GM19328 (cell line): ENCODE results near the gene PI4K2A.
"Not testable (repeated sequence)": the region's sequence is repeated elsewhere in the genome, so short reads cannot be mapped to it uniquely, and the experiment has no call there.

Experiments used
- ATAC-seq: cut with Tn5 transposase; IDR thresholded peaks from one replicate; pipeline ENCODE4 v1.9.1; 2021; ENCODE audit warnings: mild to moderate bottlenecking, moderate library complexity; ENCODE audit not compliant: unreplicated experiment

PI4K2A gene

GRCh38 chr10:97669571-97669970, 29.1 kb downstream of the PI4K2A start:
- ATAC-seq, result no peak

GRCh38 chr10:97673736-97674525, 33.5 kb downstream of the PI4K2A start:
- no peak for ATAC-seq

- ATAC-seq, result no peak
Observed at GRCh38 chr10:97675222-97675621, 34.8 kb downstream of the PI4K2A start.

GRCh38 chr10:97676770-97677581, 36.5 kb downstream of the PI4K2A start:
- no peak for ATAC-seq

GRCh38 chr10:97679594-97679993, 39.1 kb downstream of the PI4K2A start:
- no peak for ATAC-seq

GRCh38 chr10:97682042-97682441, 41.6 kb downstream of the PI4K2A start:
- no peak for ATAC-seq

GRCh38 chr10:97683556-97684367, 43.3 kb downstream of the PI4K2A start:
- no peak for ATAC-seq

- ATAC-seq, result not testable (repeated sequence)
Observed at GRCh38 chr10:97684368-97684713, 43.9 kb downstream of the PI4K2A start.

GRCh38 chr10:97684866-97685394, 44.5 kb downstream of the PI4K2A start:
- no peak for ATAC-seq

- ATAC-seq, result no peak
Observed at GRCh38 chr10:97685395-97685958, 45.0 kb downstream of the PI4K2A start.

- ATAC-seq, result no peak
Observed at GRCh38 chr10:97686301-97686961, 46.0 kb downstream of the PI4K2A start.

GRCh38 chr10:97686962-97687784, 46.7 kb downstream of the PI4K2A start, which contains the start of gene AVPI1:
TSS of gene AVPI1 (minus strand) at chr10:97687241. CDS start at chr10:97679905, 7,336 bp downstream.
- ATAC-seq, result peak; percentile 89

- no peak for ATAC-seq
Observed at GRCh38 chr10:97687785-97688781, 47.6 kb downstream of the PI4K2A start.

GRCh38 chr10:97689559-97690020, 49.1 kb downstream of the PI4K2A start:
- no peak for ATAC-seq

GRCh38 chr10:97690133-97690532, 49.7 kb downstream of the PI4K2A start:
- no peak for ATAC-seq

- ATAC-seq, result not testable (repeated sequence)
Observed at GRCh38 chr10:97698072-97698655, 57.7 kb downstream of the PI4K2A start.

- ATAC-seq, result no peak
Observed at GRCh38 chr10:97701438-97702069, 61.1 kb downstream of the PI4K2A start.
